ENCODE measurements around the gene STMN3. TPM values are rescaled to one million over a fixed set of nuclear protein-coding genes. Genes with fewer than 3 reads are reported as not detected.
"Not testable (repeated sequence)": the region's sequence is repeated elsewhere in the genome, so short reads cannot be mapped to it uniquely, and the experiment has no call there.

The STMN3 gene
- total RNA-seq, 1 donor from 2014 or later, result 14.7 TPM

DNA sequence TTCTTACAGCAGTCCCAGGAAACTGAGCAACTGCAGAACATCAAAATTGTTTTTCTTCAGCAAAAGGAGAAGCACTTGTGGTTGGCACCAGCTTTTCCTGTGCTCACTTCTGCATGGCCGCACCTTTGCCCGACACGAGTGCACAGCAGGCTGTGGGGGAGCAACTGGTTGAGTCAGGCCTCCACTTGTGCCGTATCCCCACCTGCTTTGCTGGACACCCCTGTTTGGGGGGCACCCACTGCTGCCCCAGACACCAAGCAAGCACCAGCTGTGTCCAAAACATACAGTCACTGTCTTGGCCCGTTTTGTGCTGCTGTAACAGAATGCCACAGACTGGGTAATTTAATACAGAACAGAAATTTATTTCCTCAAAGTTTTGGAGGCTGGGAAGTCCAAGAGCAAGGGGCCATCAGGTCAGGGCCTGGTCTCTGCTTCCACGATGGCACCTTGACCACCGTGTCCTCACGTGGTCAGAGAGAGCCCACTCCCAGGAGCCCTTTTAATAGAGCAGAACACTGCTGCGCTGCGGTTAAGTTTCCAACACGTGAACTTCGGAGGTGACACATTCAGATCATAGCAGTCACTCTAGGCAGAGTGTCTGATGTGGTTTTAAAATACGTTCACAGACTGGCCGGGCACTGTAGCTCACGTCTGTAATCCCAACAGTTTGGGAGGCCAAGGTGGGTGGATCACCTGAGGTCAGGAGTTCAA is 17.6 kb downstream of the STMN3 start:
- peaks cover 8% of the 10 kb centered on the region for H3K4me1 ChIP-seq
- TF ChIP-seq CTCF (IDR thresholded peaks at IDR 0.05) (no peak), POLR2AphosphoS5 (IDR thresholded peaks at IDR 0.05; ENCODE audit: insufficient read depth in 1 of 2, low read depth in 1 of 2) (peak in 1 of 2 donors; percentile 39), POLR2A (IDR thresholded peaks at IDR 0.05) (no peak)
- intact Hi-C loops (cut with DNase I), result no loop called here
- H3K27ac ChIP-seq, result no peak overlapping the region
- H3K36me3 ChIP-seq, result no peaks in the 10 kb centered on the region
- H3K27me3 ChIP-seq, result no peaks in the 10 kb centered on the region
- H3K9me3 ChIP-seq, result no peaks in the 10 kb centered on the region
- no peak overlapping the region for H3K4me3 ChIP-seq
- DNase-seq (ENCODE audit: extremely low spot score in 2 of 2), result no peak

DNA sequence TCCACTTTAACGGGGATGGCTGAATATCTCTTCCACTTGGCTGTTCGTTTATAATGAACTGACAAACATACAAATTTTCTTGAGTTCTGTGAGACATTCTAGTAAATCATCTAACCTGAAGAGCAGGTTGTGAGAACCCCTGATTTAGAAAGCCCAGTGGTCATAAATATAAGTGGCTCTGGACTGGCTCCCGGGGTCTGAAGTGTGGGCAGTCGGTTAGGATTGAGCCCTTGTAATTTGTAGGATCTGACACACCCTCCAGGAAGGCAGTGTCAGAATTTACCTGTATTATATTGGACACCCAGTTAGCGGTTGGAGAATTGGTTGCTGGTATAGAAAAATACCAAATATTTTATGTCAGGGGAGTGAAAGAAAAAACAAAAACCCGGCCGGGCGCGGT is 19.5 kb downstream of the STMN3 start:
- H3K27me3 ChIP-seq, result no peaks in the 10 kb centered on the region
- H3K9me3 ChIP-seq, result no peaks in the 10 kb centered on the region
- no peak for DNase-seq (ENCODE audit: extremely low spot score in 2 of 2)
- no peak overlapping the region for H3K27ac ChIP-seq
- no peaks in the 10 kb centered on the region for H3K36me3 ChIP-seq
- peaks cover 5% of the 10 kb centered on the region for H3K4me1 ChIP-seq
- TF ChIP-seq POLR2AphosphoS5 (IDR thresholded peaks at IDR 0.05; ENCODE audit: insufficient read depth in 1 of 2, low read depth in 1 of 2) (no peak), CTCF (IDR thresholded peaks at IDR 0.05) (no peak), POLR2A (IDR thresholded peaks at IDR 0.05) (no peak)
- no peak overlapping the region for H3K4me3 ChIP-seq
- intact Hi-C loops (cut with DNase I), result no loop called here

DNA sequence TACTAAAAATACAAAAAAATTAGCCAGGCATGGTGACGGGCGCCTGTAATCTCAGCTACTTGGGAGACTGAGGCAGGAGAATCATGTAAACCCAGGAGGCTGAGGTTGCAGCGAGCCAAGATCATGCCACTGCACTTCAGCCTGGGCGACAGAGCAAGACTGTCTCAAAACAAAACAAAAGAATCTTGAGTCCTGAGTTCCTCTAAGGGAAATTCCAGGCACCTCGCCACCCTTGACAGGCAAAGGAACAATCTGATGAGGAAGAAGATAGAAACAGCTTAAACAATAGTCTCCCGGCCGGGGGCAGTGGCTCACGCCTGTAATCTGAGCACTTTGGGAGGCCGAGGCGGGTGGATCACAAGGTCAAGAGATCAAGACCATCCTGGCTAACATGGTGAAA is 21.8 kb downstream of the STMN3 start:
- H3K27ac ChIP-seq; intact Hi-C loops (cut with DNase I): not testable (repeated sequence)

DNA sequence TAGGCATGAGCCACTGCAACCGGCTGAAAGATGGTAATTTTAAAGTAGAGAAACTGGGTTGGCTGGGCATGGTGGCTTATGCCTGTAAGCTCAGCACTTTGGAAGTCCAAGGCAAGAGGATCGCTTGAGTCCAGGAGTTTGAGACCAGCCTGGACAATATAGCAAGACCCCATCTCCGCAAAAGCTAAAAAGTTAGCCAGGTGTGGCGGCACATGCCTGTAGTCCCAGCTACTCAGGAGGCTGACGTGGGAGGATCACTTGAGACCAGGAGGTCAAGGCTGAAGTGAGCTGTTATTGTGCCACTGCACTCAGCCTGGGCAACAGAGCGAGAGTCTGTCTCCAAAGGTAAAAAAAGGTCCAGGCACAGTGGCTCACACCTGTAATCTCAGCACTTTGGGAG is 22.3 kb downstream of the STMN3 start:
- H3K4me1 ChIP-seq, result peaks cover 22% of the 10 kb centered on the region
- H3K27ac ChIP-seq; intact Hi-C loops (cut with DNase I); H3K36me3 ChIP-seq; H3K9me3 ChIP-seq; H3K4me3 ChIP-seq; DNase-seq (ENCODE audit: extremely low spot score in 2 of 2); H3K27me3 ChIP-seq: not testable (repeated sequence)

More for the DNA sequence above, 21.8 kb downstream of the STMN3 start:
- not testable (repeated sequence) for H3K4me3 ChIP-seq; H3K36me3 ChIP-seq; H3K27me3 ChIP-seq; DNase-seq (ENCODE audit: extremely low spot score in 2 of 2); H3K9me3 ChIP-seq
- H3K4me1 ChIP-seq, result peaks cover 19% of the 10 kb centered on the region

- Histone ChIP-seq H3K9me3 (no peaks in the 10 kb centered on the region), H3K27ac (peak overlapping the region; percentile 93), H3K4me3 (peak overlapping the region; percentile 92 to 97), H3K36me3 (no peaks in the 10 kb centered on the region), H3K27me3 (no peaks in the 10 kb centered on the region), H3K4me1 (peaks cover 37% of the 10 kb centered on the region)
- DNase-seq (ENCODE audit: extremely low spot score in 2 of 2), result no peak
- TF ChIP-seq POLR2A (IDR thresholded peaks at IDR 0.05) (no peak), POLR2AphosphoS5 (IDR thresholded peaks at IDR 0.05; ENCODE audit: insufficient read depth in 1 of 2, low read depth in 1 of 2) (peak; percentile 19 to 60), CTCF (IDR thresholded peaks at IDR 0.05) (no peak)
- intact Hi-C loops (cut with DNase I), result no loop called here
Observed at GRCh38 chr20:63628246-63628975, 24.8 kb downstream of the STMN3 start.

DNA sequence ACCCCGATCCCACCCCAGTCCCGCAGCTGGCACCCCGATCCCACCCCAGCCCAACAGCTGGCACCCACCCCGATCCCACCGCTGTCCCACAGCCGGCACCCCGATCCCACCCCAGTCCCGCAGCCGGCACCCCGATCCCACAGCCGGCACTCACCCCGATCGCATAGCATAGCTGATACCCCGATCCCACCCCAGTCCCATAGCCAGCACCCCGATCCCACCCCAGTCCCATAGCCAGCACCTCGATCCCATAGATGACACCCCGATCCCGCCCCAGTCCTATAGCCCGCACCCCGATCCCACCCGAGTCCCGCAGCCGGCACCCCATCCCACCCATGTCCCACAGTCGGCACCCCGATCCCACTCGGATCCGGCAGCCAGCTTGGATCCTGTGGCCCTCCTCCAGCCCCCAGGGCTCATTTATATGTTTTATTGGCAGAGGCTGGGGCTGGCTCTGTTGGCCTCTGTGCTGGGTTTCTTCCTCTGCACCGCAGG is 25.4 kb downstream of the STMN3 start:
- Histone ChIP-seq H3K9me3 (no peaks in the 10 kb centered on the region), H3K27ac (peak overlapping the region; percentile 93), H3K27me3 (no peaks in the 10 kb centered on the region), H3K36me3 (no peaks in the 10 kb centered on the region), H3K4me1 (peaks cover 37% of the 10 kb centered on the region), H3K4me3 (peak overlapping the region; percentile 92 to 97)
- intact Hi-C loops (cut with DNase I), result no loop called here
- no peak for DNase-seq (ENCODE audit: extremely low spot score in 2 of 2)
- TF ChIP-seq POLR2AphosphoS5 (IDR thresholded peaks at IDR 0.05; ENCODE audit: insufficient read depth in 1 of 2, low read depth in 1 of 2) (no peak), CTCF (IDR thresholded peaks at IDR 0.05) (no peak), POLR2A (IDR thresholded peaks at IDR 0.05) (no peak)

Data from vagina (tissue), 2 donors.